HepG2 (cell line): ENCODE results near the gene RAB33A. TPM values are rescaled to one million over a fixed set of nuclear protein-coding genes. Genes with fewer than 3 reads are reported as not detected.
A peak's percentile ranks its signal among the peaks of the same experiment; 100 is the strongest.

Experiments used
- ATAC-seq: fragments of 200-7000 bp; cut with Tn5 transposase; 3 replicates; pipeline ENCODE4 v1.9.1; 2020; ENCODE audit warnings: mild to moderate bottlenecking, moderate library complexity
- BruUV-seq: library from RNA; stranded (reverse); fragments of 400-500 nt; replicated peaks from 2 replicates; lab custom pipeline; 2021; lab: Mats Ljungman, UMichigan
- CTCF ChIA-PET: fragments of 300-600 bp; formaldehyde crosslinking; extraction: SDS; loops from one replicate; lab custom pipeline; 2021; ENCODE audit warnings: low total read pairs, inconsistent platforms, low intra/inter-chr PET ratio; lab: Yijun Ruan, JAX
- POLR2A ChIA-PET: fragments of 350-600 bp; sonication (Branson Sonifier 250); formaldehyde crosslinking; loops from one replicate; lab custom pipeline; 2020; ENCODE audit warnings: antibody characterized with exemption, inconsistent platforms; lab: Yijun Ruan, JAX
- DNase-seq: peaks from one replicate; pipeline ENCODE4 v3.0.0-alpha.2; 2015; ENCODE audit warnings: low spot score
- FAIRE-seq: peaks from 3 replicates; lab custom pipeline; 2011; peaks lifted over from hg19 to GRCh38; lab: Jason Lieb, UNC
- H2AFZ ChIP-seq: one replicate; pipeline ENCODE4 v1.6.1; 2011; ENCODE audit warnings: low read length, inconsistent platforms
- H3K27ac ChIP-seq: fragments of 300-600 bp; 3 replicates; pipeline ENCODE4 v1.8.0; 2011; ENCODE audit warnings: mixed run types, mild to moderate bottlenecking, mixed read lengths, low read length, inconsistent platforms; ENCODE audit not compliant: insufficient read depth; ENCODE audit errors: extremely low read length
- H3K27me3 ChIP-seq, 2 experiments: fragments of 200-600 bp in 1 of 2; 2 replicates in 1 of 2; 3 replicates in 1 of 2; pipeline versions ENCODE4 v1.6.0 to v1.8.0; 2011; ENCODE audit warnings: low read length in 2 of 2, mild to moderate bottlenecking in 2 of 2, moderate library complexity in 2 of 2, inconsistent platforms in 1 of 2; ENCODE audit not compliant: insufficient read depth in 2 of 2, control insufficient read depth in 1 of 2
- H3K36me3 ChIP-seq, 2 experiments: fragments of 200-600 bp in 1 of 2; replicated peaks in 1 of 2; 2 replicates in 1 of 2; 3 replicates in 1 of 2; pipeline versions ENCODE4 v1.5.1 to v1.8.0; 2011; ENCODE audit warnings: low read length in 2 of 2, inconsistent platforms in 1 of 2; ENCODE audit not compliant: insufficient read depth in 2 of 2, control insufficient read depth in 1 of 2
- H3K4me1 ChIP-seq: 2 replicates; pipeline ENCODE4 v1.5.1; 2012; ENCODE audit warnings: low read length, inconsistent platforms; ENCODE audit not compliant: insufficient read depth
- H3K4me2 ChIP-seq: 2 replicates; pipeline ENCODE4 v1.6.0; 2011; ENCODE audit warnings: low read depth, low read length, inconsistent platforms
- H3K4me3 ChIP-seq, 3 experiments: fragments of 200-600 bp in 1 of 3; sonication (generic), shearing (Covaris generic) in 1 of 3; replicated peaks in 1 of 3; 2 replicates each; pipeline ENCODE4 v1.5.1; 2011 to 2016; ENCODE audit warnings: low read length in 3 of 3, inconsistent platforms in 2 of 3, low read depth in 2 of 3, mild to moderate bottlenecking in 2 of 3, control low read depth in 1 of 3, mixed read lengths in 1 of 3; ENCODE audit not compliant: insufficient read depth in 1 of 3
- H3K79me2 ChIP-seq: one replicate; pipeline ENCODE4 v1.6.1; 2011; ENCODE audit warnings: low read length, inconsistent platforms; ENCODE audit not compliant: insufficient read depth
- H3K9ac ChIP-seq: 2 replicates; pipeline ENCODE4 v1.6.0; 2011; ENCODE audit warnings: mild to moderate bottlenecking, low read depth, low read length, inconsistent platforms; ENCODE audit not compliant: insufficient read depth
- H3K9me3 ChIP-seq: 2 replicates; pipeline ENCODE4 v1.5.1; 2012; ENCODE audit warnings: mild to moderate bottlenecking, low read length
- H4K20me1 ChIP-seq: 2 replicates; pipeline ENCODE4 v1.6.0; 2011; ENCODE audit warnings: inconsistent platforms, mild to moderate bottlenecking, low read length, moderate library complexity; ENCODE audit not compliant: insufficient read depth
- LCORL ChIP-seq, 2 experiments: fragments of 450-650 bp in 1 of 2; sonication (generic) in 1 of 2; formaldehyde crosslinking in 1 of 2; IDR thresholded peaks; 2 replicates each; pipeline versions ENCODE4 v1.5.0 to v1.6.1; 2017 to 2020; ENCODE audit warnings: antibody characterized with exemption in 1 of 2, missing genetic modification reagents in 1 of 2
- MYC ChIP-seq: sonication (generic); formaldehyde crosslinking; IDR thresholded peaks from 2 replicates; pipeline ENCODE4 v1.9.0; 2021; ENCODE audit warnings: missing genetic modification reagents, borderline replicate concordance
- SMAD3 ChIP-seq: sonication (generic); formaldehyde crosslinking; IDR thresholded peaks from 2 replicates; pipeline ENCODE4 v1.4.0; 2020; ENCODE audit warnings: missing genetic modification reagents
- YY1 ChIP-seq: IDR thresholded peaks from 2 replicates; pipeline ENCODE4 v1.6.1; 2011; ENCODE audit warnings: low read length, low read depth, moderate library complexity, mild to moderate bottlenecking; ENCODE audit not compliant: insufficient read depth, insufficient replicate concordance
- ZFP37 ChIP-seq: sonication (generic); formaldehyde crosslinking; IDR thresholded peaks from 2 replicates; pipeline ENCODE4 v1.4.0; 2020; ENCODE audit warnings: missing genetic modification reagents, borderline replicate concordance
- ZFX ChIP-seq: sonication (generic); formaldehyde crosslinking; IDR thresholded peaks from 2 replicates; pipeline ENCODE4 v1.4.0; 2020; ENCODE audit warnings: mild to moderate bottlenecking, low read depth, missing genetic modification reagents, moderate library complexity
- ZNF563 ChIP-seq: sonication (generic); formaldehyde crosslinking; IDR thresholded peaks from 2 replicates; pipeline ENCODE4 v1.8.0; 2022; ENCODE audit warnings: mild to moderate bottlenecking, moderate library complexity, missing genetic modification reagents
- ZNF577 ChIP-seq: sonication (generic); formaldehyde crosslinking; IDR thresholded peaks from 2 replicates; pipeline ENCODE4 v1.4.0; 2020; ENCODE audit warnings: mild to moderate bottlenecking, low read depth, missing genetic modification reagents, borderline replicate concordance
- WGBS: methylation state at CpG from one replicate; pipeline ENCODE4 v1.1.6; 2017; ENCODE audit warnings: low lambda C conversion rate; 5-methylcytosine and 5-hydroxymethylcytosine counted together
- in situ Hi-C: cut with HindIII; loops from 2 replicates; pipeline ENCODE4 v1.10.0; 2017; ENCODE audit warnings: low pct_unique_long_range_greater_than_20kb; ENCODE audit not compliant: extremely low pct_ligation_motif_present
- intact Hi-C: fragments of 100-400 bp; cut with micrococcal nuclease; formaldehyde crosslinking; loops from one replicate; pipeline ENCODE4 v1.10.0; 2022; ENCODE audit not compliant: unreplicated experiment
- polyA plus RNA-seq, 8 experiments: library from polyadenylated mRNA; depleted of rRNA in 3 of 8; stranded (reverse) in 7 of 8; unstranded in 1 of 8; fragments of >200 nt; fragmentation: Illumina TruSeq in 4 of 8; extraction: Trizol in 4 of 8; gene quantifications; 2 replicates each; pipeline versions ENCODE4 v1.2.1 to v1.2.3, GENCODE V29; 2011 to 2016; ENCODE audit warnings: low read depth in 4 of 8, missing spikeins in 1 of 8, mixed read lengths in 1 of 8; ENCODE audit not compliant: insufficient read depth in 1 of 8
- total RNA-seq, 5 experiments: library from RNA; depleted of rRNA; stranded (reverse); fragments of >200 nt; fragmentation: Illumina TruSeq; extraction: Trizol; gene quantifications; 2 replicates each; pipeline ENCODE4 v1.2.3, GENCODE V29; 2016; ENCODE audit warnings: low read depth in 1 of 5
- TF ChIP-seq, protein P1 (sequence below): sonication (generic); formaldehyde crosslinking; IDR thresholded peaks from 2 replicates; pipeline ENCODE4 v1.5.0; 2020; ENCODE audit warnings: missing genetic modification reagents, mild to moderate bottlenecking, borderline replicate concordance
- TF ChIP-seq, protein P2 (sequence below): sonication (generic); formaldehyde crosslinking; IDR thresholded peaks from 2 replicates; pipeline ENCODE4 v1.5.1; 2020; ENCODE audit warnings: mild to moderate bottlenecking, missing genetic modification reagents, moderate library complexity
- TF ChIP-seq, protein P3 (sequence below): sonication (generic); formaldehyde crosslinking; IDR thresholded peaks from 2 replicates; pipeline ENCODE4 v1.5.1; 2020; ENCODE audit warnings: mild to moderate bottlenecking, moderate library complexity, missing genetic modification reagents
- TF ChIP-seq, protein P4 (sequence below): sonication (generic); formaldehyde crosslinking; IDR thresholded peaks from 2 replicates; pipeline ENCODE4 v1.4.0; 2020; ENCODE audit warnings: mild to moderate bottlenecking, missing genetic modification reagents

RAB33A gene
- total and polyA plus RNA-seq, 2 of the 13 experiments (the other 11 are each of a cell fraction or from before 2014, with no cell fraction given), result 0.26 TPM; not detected in 1

DNA sequence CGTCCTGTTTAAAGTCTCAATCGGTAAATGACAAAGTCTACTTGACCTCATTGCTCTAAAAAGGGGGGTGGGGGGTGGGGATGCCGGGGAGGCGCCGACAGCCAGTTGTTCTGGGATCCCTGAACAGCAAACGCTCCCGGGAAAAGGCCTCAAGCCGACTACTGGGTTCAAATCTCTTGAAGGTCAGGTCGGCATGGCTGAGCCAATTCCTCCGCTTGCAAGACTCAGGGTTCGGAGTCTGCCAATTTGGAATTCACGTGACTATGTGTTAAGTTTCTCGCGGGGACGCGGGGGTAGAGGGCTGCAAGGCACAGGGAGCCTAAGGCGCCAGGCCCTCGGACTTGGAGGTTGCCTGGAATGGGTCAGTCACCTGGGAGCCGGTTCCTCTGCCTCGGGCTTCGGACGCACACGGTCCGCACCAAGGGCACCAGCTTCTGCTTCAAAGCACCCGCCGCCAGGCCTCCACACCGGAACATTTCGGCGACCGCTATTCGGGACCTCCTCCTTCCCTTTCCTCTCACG lies 6.5 kb upstream of the RAB33A start:
- intact Hi-C loops (no loop called here), in situ Hi-C loops (no loop called here)
- BruUV-seq, result TSS peak; percentile 81
- Histone ChIP-seq H3K27me3 (no peaks in the 10 kb centered on the region; a peak in 1 of 5 replicates), H3K4me1 (peaks cover 36% of the 10 kb centered on the region), H3K4me2 (peak overlapping the region; percentile 76), H3K36me3 (no peaks in the 10 kb centered on the region), H3K4me3 (peak overlapping the region; percentile 61 to 77 (median 76)), H3K9me3 (no peaks in the 10 kb centered on the region), H3K9ac (peak overlapping the region; percentile 77), H3K79me2 (peaks cover 27% of the 10 kb centered on the region), H4K20me1 (no peaks in the 10 kb centered on the region), H3K27ac (peak overlapping the region; percentile 89), H2AFZ (no peak overlapping the region)
- ATAC-seq, result peak; percentile 17
- no peak for FAIRE-seq
- WGBS, result no CpG with 5 or more reads among the region's 32 CpGs
- DNase-seq, result peak; percentile 1
- POLR2A ChIA-PET, result interaction anchor here (0.8 to 2.4 kb wide), 7 partner anchors 9 to 94 kb away, joined by 3 to 9 read pairs (median 3); no protein-coding TSS in a partner anchor
- CTCF ChIA-PET, result no interaction called here
- TF ChIP-seq ZFP37 (CRISPR knock-in tag) (no peak), YY1 (no peak), MYC (CRISPR knock-in tag) (0 out of 2 replicates have a peak, but pooled peaks have one; percentile 18), ZFX (CRISPR knock-in tag) (peak; percentile 84), ZNF577 (no peak), LCORL (IDR thresholded peaks at IDR 0.05) (no peak), LCORL (CRISPR knock-in tag; IDR thresholded peaks at IDR 0.05) (peak; percentile 66; the same call in 1 of the 2 replicates), ZNF563 (CRISPR knock-in tag) (no peak), SMAD3 (CRISPR knock-in tag) (0 out of 2 replicates have a peak, but pooled peaks have one; percentile 13)
- TF ChIP-seq, protein P1, sequence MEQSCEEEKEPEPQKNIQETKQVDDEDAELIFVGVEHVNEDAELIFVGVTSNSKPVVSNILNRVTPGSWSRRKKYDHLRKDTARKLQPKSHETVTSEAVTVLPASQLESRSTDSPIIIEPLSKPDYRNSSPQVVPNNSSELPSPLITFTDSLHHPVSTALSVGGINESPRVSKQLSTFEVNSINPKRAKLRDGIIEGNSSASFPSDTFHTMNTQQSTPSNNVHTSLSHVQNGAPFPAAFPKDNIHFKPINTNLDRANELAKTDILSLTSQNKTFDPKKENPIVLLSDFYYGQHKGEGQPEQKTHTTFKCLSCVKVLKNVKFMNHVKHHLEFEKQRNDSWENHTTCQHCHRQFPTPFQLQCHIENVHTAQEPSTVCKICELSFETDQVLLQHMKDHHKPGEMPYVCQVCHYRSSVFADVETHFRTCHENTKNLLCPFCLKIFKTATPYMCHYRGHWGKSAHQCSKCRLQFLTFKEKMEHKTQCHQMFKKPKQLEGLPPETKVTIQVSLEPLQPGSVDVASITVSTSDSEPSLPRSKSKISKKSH (CRISPR knock-in tag), result 0 out of 2 replicates have a peak, but pooled peaks have one; percentile 17
- TF ChIP-seq, protein P2, sequence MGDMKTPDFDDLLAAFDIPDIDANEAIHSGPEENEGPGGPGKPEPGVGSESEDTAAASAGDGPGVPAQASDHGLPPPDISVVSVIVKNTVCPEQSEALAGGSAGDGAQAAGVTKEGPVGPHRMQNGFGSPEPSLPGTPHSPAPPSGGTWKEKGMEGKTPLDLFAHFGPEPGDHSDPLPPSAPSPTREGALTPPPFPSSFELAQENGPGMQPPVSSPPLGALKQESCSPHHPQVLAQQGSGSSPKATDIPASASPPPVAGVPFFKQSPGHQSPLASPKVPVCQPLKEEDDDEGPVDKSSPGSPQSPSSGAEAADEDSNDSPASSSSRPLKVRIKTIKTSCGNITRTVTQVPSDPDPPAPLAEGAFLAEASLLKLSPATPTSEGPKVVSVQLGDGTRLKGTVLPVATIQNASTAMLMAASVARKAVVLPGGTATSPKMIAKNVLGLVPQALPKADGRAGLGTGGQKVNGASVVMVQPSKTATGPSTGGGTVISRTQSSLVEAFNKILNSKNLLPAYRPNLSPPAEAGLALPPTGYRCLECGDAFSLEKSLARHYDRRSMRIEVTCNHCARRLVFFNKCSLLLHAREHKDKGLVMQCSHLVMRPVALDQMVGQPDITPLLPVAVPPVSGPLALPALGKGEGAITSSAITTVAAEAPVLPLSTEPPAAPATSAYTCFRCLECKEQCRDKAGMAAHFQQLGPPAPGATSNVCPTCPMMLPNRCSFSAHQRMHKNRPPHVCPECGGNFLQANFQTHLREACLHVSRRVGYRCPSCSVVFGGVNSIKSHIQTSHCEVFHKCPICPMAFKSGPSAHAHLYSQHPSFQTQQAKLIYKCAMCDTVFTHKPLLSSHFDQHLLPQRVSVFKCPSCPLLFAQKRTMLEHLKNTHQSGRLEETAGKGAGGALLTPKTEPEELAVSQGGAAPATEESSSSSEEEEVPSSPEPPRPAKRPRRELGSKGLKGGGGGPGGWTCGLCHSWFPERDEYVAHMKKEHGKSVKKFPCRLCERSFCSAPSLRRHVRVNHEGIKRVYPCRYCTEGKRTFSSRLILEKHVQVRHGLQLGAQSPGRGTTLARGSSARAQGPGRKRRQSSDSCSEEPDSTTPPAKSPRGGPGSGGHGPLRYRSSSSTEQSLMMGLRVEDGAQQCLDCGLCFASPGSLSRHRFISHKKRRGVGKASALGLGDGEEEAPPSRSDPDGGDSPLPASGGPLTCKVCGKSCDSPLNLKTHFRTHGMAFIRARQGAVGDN, result peak; percentile 79; the same call in 1 of the 2 replicates
- TF ChIP-seq, protein P3, sequence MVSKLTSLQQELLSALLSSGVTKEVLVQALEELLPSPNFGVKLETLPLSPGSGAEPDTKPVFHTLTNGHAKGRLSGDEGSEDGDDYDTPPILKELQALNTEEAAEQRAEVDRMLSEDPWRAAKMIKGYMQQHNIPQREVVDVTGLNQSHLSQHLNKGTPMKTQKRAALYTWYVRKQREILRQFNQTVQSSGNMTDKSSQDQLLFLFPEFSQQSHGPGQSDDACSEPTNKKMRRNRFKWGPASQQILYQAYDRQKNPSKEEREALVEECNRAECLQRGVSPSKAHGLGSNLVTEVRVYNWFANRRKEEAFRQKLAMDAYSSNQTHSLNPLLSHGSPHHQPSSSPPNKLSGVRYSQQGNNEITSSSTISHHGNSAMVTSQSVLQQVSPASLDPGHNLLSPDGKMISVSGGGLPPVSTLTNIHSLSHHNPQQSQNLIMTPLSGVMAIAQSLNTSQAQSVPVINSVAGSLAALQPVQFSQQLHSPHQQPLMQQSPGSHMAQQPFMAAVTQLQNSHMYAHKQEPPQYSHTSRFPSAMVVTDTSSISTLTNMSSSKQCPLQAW (CRISPR knock-in tag), result 0 out of 2 replicates have a peak, but pooled peaks have one; percentile 25
- TF ChIP-seq, protein P4, sequence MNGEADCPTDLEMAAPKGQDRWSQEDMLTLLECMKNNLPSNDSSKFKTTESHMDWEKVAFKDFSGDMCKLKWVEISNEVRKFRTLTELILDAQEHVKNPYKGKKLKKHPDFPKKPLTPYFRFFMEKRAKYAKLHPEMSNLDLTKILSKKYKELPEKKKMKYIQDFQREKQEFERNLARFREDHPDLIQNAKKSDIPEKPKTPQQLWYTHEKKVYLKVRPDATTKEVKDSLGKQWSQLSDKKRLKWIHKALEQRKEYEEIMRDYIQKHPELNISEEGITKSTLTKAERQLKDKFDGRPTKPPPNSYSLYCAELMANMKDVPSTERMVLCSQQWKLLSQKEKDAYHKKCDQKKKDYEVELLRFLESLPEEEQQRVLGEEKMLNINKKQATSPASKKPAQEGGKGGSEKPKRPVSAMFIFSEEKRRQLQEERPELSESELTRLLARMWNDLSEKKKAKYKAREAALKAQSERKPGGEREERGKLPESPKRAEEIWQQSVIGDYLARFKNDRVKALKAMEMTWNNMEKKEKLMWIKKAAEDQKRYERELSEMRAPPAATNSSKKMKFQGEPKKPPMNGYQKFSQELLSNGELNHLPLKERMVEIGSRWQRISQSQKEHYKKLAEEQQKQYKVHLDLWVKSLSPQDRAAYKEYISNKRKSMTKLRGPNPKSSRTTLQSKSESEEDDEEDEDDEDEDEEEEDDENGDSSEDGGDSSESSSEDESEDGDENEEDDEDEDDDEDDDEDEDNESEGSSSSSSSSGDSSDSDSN (CRISPR knock-in tag), result peak; percentile 85; the same call in 1 of the 2 replicates
